ENCODE measurements around the gene MANF.

MANF gene

GRCh38 chr3:51436998-51437639, 52.0 kb downstream of the MANF start:
- H3K36me3 ChIP-seq (ENCODE audit: control insufficient read depth, insufficient read depth, low read length) = peaks cover 7% of the 10 kb centered on the region
- H3K27me3 ChIP-seq (replicated peaks; ENCODE audit: control insufficient read depth, insufficient read depth, low read length) = no peaks in the 10 kb centered on the region
- no peak for DNase-seq (ENCODE audit: extremely low read depth, insufficient read length)
- TF ChIP-seq, protein P1, sequence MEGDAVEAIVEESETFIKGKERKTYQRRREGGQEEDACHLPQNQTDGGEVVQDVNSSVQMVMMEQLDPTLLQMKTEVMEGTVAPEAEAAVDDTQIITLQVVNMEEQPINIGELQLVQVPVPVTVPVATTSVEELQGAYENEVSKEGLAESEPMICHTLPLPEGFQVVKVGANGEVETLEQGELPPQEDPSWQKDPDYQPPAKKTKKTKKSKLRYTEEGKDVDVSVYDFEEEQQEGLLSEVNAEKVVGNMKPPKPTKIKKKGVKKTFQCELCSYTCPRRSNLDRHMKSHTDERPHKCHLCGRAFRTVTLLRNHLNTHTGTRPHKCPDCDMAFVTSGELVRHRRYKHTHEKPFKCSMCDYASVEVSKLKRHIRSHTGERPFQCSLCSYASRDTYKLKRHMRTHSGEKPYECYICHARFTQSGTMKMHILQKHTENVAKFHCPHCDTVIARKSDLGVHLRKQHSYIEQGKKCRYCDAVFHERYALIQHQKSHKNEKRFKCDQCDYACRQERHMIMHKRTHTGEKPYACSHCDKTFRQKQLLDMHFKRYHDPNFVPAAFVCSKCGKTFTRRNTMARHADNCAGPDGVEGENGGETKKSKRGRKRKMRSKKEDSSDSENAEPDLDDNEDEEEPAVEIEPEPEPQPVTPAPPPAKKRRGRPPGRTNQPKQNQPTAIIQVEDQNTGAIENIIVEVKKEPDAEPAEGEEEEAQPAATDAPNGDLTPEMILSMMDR (IDR thresholded peaks at IDR 0.05; ENCODE audit: insufficient read depth, low read length, poor library complexity, severe bottlenecking) = no peak
- no peak overlapping the region for H3K4me3 ChIP-seq (replicated peaks; ENCODE audit: low read depth, low read length)

All from GM06990 (cell line).